Embryonic facial prominence (tissue), 1 donor: ENCODE results near the gene TXNRD1.

ENCODE experiments used
- DNase-seq: peaks from one replicate; pipeline ENCODE4 v3.0.0-alpha.2; 2016; ENCODE audit errors: extremely low spot score

The TXNRD1 gene

DNA sequence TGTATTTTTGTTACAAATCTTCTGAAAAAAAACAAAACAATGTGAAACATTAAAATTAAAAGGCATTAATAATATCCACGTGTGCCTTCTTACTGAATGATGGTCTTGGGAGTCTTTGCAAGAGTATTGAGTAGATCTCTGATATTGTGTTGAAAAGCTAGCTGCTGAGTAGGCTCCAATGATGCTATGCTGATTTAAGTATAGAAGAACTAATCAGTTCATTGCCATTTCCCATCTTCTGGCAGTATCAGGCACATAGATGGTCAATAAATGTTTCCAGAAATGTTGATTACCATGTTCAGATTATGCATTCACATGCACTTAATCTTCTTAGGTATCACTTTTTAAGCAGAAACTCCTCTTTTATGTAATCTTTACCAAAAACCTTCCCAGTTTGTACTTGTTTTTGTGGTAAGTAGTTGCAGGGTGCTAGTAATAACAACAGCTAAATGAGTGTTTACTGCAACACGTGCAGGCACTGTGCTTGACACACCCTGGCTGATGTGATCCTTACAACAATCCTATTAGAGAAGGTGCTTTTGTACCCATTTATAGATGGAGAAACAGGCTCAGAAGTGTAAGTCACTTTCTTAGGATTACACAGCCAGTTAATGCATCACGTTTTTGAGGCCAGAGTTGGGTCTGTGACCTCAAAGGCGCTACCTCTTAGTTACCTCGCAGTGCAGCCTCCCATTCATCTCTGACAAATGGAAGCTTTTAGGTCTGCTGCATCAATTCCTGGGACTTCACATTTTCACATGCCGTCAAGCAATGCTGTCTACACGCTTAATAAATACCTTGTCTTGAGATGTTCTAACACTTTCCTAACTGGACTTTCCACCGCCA, 134.9 kb downstream of the TXNRD1 start:
- DNase-seq, result no peak

DNA sequence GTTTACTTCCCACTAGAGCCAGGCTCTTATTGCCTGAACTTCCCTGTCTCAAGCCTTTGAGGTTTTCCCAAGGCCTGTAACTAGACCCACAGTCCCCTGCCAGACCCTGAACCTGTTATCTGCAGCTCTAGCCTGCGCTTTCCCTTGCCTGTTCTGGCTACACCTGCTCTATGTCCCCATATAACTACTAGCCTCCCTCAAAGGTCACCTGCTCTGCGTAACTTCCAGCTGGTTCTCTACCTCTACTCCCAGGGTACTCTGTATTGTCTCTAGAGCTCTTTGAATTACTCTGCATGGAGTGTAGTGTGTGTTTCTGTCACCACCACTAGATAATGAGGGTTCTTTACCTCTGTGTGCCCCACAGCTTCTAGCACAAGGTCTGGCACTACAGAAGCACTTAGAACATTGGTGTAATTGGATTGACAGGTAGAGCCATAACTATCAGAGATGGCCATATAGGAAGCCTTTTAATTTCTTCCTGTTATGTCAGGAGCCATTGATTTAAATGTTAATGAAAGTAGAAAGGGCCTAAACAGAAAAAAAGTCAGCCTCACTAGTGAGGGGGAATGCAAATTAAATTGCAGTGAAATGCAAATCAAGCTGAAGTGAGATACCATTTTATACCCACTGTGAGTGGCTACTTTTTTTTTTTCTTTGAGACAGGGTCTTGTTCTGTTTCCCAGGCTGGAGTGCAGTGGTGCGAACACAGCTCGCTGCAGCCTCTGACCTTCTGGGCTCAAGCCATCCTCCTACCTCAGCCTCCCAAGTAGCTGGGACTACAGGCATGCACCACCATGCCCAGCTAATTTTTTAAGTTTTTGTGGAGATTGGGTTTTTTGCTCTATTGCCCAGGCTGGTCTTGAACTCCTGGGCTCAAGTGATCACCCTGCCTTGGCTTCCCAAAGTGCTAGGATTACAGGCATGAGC, 135.7 kb downstream of the TXNRD1 start:
- DNase-seq, result no peak

DNA sequence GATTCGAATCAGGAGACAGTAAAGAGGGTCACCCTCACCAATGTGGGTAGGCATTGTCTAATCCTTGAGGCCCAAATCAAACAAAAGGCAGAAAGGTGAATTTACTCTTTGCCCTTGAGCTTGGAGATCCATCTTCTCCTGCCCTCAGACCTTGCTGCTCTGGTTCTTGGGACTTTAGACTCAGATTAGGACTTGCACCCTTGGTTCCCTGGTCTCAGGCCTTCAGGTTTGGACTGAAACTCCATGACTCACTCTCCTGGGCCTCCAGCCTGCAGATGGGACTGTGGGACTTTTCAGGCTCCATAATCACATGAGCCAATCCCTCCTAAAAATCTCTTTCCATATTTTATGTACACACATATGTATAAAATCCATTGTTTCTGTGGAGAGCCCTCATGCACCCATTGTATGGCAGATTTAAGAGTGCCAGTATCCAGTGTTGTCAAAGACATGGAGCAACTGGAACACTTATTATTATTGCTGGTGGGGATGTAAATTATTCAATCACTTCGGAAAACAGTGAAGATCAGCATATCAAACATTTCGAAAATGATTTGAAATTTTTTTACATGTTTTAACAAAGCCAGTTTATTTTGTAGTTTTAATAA, 136.6 kb downstream of the TXNRD1 start:
- no peak for DNase-seq

DNA sequence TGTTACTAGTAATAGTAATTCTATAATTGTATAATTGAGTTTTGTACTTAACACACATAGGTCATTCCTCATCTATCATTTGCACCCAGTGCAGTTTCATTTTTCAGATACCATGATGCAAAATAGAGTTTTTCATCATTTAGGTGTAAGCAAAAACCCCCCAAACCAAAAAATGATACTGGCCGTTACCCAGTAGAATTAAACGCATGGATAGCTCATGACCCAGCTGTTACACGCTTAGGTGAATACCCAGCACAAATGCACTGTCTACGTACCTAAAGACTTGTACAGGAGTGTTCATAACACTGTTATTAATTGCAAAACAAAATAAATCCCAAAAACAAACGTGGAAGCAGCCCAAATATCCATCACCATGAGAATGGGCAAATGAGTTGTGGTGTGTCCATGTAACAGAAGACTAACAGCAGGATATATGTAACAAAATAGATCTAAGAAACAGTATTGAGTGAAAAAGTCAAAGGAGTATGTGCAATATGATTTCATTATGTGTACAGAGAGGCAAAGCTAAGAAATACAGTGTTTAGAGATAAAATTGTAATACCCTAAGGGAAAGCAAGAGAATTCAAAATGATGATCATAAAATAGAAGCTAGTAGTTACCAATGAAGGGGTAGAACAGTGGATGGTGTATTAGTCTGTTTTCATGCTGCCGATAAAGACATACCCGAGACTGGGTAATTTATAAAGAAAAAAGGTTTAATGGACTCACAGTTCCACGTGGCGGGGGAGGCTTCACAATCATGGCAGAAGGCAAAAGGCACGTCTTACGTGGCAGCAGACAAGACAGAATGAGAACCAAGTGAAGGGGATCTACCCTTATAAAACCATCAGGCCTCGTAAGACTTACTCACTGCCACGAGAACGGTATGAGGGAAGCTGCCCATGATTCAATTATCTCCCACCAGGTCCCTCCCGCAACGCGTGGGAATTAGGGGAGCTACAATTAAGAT, 137.7 kb downstream of the TXNRD1 start:
- no peak for DNase-seq

DNA sequence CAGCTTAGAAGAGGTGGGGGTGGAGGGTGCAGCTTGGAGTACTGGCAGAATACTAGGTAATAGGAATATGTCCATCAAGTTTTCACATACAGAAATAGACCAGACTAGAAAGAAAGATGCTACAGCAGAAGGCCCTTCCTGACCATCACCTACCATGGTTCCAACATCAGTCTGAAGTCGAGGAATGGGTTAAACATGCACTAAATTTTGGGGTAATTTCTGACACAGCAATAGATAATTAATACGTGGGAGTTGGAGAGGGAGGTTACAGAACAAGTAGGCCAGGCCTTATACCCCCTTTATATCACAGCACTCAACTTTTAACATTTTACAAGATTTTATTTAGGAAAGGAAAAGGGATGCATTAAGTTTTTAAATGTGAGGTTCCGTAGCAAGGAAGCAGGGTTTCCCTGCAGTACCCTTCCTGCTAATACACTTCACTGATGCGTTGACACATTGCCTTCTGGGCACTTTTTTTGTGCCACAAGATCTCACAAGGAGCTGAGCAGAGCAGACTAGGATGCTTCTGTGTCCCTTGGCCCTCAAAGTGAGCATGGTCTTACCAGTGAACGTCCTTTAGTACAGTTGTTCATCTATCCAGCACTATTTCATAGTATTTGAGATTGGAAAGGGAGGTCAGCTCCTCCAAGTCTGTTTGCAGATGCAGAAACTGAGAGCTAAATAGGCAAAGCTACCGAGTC, 138.7 kb downstream of the TXNRD1 start:
- DNase-seq, result no peak

DNA sequence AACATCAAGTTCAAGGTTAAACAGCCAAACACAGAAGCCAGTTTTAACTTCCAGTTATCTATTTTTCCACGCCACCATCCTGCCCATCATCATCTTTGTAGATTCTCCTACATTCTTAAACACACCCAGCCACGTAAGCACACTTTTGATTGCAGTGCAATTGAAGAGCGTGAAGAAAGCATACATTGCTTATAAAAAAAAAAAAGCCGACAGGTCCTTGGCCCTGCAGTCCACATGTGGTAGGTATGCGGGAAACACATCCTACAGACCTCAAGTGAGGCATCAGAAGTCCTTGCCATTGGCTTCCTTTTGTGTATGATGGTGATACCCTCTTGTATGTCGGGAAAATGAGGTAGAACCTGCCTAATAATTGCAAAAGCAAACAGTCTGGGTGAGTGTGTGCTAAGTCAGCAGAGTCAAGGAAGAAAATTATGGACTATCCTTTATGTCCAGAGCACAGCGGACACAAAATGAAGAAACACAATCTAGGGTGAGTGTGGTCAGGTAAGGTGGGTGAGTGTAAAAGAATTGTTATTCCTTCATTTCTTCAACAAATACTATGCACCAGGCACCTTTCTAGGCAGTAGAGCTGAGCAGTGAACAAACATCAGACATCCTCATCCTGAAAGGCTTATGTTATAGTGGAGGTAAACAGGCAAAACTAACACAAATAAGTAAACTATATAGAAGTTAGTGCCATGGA, 139.4 kb downstream of the TXNRD1 start:
- DNase-seq, result no peak

DNA sequence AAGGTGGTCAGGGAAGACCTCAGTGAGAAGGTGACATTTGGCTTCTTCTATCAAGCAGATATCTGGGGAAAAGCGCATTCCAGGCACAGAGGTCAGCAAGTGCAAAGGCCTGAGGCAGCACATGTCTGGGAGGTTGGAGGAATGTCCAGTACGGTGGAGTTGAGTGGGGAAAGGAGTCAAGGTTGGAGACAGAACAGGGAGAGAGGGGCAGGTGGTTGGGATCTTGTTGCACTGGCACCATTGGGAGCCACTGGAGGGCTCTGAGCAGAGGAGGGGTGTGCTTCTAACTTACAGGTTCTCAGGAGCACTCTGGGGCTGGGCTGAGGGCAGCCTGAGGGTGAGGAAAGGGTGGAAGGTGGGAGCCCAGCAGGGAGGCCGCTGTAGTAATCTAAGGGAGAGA, 140.1 kb downstream of the TXNRD1 start:
- DNase-seq, result no peak

DNA sequence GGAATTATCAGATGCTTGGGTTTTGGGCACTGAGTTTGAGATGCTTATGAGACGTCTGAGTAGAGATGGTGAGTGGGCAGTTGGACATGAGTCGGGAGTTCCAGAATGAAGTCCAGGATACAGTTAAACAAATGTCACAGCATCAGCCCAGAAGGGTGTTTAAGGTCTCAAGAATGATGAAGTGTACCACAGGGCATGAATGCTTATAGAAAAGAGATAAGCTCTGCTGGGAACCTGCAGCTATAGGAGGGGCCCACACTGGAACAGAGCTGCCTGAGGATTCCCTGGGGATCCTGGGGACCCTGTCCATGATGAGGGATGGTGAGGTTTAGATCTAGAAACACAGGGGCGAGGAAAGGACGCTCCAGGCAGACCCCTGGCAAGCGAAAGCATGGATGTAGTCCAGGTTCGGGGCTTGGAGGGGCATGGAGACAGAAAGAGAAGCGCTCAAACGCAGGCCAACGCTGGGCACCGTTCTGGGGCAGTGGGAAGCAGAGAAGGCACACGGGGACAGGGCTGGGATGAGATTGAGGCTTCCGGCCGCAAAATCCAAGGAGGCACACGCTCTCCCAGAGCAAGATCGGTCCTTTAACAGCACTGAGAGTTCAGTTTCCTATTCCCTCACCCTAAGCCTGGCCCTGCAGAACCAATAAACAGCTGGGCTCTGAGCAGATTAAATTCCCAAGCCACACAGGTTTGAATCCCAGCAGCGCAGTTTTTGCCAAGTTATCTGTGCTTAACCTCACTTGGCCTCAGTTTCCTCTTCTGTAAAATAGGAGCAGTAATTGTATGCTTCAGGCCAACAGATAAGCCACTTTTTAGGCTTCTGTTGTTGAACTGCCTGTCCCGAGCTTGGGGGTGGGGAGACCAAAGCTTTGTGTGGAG, 140.9 kb downstream of the TXNRD1 start:
- no peak for DNase-seq

DNA sequence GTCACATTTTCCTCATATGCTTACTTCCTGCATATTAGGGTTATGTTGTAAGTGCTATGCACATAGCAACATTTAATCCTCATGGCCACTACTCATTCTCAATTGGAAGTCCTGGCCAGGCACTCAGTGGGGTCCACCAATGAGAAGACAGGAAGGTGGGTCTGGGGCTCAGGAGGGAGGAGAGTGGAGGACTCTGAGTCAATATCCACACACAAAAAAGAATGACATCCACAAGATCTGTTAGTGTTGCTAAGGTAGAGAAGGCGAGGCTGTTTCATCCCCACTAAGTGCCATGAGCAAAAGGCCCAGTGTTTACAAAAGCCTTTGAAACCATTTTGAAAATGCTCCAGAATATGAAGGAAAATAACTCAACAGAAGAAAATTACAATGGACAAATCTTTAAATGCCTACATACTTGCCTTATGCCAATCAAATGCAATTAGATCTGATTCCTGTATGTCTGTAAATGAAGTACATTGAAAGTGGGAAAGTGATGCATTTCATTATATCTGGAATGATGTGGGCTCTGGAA, 141.9 kb downstream of the TXNRD1 start:
- no peak for DNase-seq

DNA sequence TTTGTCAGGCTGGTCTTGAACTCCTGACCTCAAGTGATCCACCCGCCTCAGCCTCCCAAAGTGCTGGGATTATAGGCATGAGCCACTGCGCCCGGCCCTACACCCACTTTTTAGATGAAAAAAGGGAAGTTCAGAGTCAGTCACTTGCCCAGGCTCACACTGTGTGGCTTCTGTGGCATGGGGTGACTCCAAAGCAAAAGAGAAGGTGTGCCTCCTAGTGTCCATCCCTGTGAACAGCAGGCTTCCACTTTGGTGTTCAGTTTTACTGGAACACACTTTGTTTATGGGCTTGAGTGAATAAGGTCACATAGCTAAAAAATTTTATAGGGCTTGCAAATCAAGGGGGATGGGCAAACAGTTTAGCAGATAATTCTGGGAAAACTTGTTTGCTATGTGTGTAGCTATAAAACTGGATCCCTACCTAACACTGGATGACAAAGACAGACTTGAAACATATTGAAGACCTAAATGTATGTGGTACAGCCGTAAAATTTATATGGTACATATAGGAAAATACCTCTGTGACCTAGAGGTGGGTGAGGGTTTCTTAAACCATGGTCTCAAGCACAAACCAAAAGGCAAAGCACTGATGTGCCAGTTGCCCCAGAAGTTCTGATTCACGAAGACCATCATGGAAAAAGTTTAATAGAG, 142.9 kb downstream of the TXNRD1 start:
- DNase-seq, result no peak

DNA sequence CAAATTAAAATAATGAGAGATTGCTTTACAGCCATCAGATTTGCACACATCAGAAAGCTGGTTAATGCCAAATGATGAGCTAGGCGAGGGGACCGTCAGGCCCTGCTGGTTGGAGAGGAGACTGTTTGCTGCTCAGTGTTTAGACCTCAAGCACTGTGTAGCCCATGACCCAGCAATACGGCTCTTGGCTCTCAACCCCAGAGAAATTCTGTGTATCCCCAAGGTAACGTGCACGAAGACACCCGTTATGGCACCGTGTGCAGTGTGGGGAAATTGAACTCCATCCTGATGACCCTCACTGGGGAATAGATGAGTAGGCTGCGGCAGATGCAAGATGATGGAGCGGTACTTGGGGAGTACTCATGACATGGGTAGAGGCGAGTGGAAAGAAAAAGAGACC, 143.6 kb downstream of the TXNRD1 start:
- DNase-seq, result no peak

DNA sequence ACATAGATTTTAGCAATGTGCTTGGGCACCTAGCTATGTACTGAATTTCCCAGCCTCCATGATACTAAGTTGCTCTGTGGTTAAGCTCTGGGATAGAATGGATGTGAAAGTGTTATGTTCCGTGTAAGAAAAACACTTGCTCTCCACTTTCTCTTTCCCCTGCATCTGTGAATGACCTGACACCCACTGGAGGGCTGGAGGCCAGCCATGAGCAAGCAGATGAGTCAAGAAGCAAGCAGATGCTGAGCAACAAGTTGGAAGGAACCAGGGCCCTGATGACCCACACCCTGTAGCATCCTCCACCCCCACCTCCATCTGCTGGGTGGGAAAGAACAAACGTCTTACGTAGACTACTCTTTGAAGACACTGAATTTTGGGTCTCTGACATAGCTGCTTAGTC, 144.6 kb downstream of the TXNRD1 start:
- no peak for DNase-seq

DNA sequence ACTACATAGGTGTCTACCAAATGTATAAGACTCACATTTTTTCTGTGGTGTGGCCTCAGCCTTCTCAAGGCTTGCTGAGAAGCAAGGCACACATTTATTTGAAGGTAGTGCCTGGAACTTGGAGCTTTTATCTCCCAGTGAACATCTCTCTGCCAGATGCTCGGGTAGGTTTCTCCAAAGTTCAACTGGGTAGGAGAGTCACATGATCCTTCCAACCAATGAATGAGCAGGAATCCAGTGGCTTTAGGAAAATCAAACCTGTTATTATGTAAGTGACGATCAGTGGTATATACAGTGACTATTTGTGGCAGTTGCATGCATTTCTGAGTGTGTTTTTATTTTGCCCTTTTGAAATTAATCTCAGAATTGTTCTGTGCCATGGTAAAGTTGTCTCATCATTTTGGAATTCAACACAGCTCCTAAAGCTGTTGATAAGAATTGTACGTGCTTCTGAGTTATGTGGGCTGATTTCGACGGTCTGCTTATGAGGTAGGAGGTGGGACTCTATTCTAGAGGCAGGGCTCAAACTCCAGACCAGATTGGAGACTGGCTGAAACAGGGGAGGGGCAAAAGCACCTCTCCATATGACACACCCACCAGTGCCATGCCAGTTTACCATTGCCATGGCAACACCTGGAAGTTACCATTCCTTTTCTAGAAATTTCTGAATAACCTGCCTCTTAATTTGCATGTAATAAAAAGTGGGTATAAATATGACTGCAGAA, 145.6 kb downstream of the TXNRD1 start:
- DNase-seq, result no peak

DNA sequence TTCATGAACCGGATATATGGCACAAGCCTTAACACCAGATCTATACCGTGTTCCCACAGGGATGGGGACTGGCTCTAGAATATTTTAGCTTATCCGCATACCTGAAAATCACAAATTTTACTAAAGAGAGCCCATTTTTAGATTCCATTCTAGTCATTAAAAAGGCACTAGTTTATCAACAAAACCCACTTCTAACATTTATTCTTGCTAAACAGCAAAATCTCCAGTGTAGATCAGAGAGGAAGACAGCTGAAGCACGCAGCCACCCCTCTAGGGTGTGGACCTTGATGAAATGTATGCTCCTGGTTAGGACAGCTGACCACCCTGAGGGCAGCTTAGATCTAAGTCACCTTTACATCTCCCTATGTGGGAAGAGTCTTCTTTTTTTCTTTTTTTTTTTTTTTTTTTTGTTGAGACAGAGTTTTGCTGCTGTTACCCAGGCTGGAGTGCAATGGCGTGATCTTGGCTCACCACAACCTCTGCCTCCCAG, 150.4 kb downstream of the TXNRD1 start:
- DNase-seq, result no peak

DNA sequence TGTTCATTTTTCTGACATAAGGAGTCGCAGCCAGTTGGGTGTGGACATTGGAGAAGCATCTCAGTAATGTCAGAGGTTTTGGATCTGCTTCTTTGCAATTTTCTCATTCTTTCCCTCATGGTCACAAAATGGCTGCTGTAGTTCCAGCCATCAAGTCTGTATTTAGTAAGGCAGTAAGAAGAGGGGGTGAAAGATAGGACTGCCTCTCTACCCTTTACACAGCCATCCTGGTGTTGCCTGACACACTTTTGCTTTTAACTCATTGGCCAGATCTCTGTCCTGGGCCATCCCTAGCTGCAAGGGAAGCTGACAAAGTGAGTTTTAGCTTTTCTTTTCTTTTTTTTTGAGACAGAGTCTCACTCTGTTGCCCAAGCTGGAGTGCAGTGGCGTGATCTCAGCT, 154.1 kb downstream of the TXNRD1 start:
- DNase-seq, result no peak

DNA sequence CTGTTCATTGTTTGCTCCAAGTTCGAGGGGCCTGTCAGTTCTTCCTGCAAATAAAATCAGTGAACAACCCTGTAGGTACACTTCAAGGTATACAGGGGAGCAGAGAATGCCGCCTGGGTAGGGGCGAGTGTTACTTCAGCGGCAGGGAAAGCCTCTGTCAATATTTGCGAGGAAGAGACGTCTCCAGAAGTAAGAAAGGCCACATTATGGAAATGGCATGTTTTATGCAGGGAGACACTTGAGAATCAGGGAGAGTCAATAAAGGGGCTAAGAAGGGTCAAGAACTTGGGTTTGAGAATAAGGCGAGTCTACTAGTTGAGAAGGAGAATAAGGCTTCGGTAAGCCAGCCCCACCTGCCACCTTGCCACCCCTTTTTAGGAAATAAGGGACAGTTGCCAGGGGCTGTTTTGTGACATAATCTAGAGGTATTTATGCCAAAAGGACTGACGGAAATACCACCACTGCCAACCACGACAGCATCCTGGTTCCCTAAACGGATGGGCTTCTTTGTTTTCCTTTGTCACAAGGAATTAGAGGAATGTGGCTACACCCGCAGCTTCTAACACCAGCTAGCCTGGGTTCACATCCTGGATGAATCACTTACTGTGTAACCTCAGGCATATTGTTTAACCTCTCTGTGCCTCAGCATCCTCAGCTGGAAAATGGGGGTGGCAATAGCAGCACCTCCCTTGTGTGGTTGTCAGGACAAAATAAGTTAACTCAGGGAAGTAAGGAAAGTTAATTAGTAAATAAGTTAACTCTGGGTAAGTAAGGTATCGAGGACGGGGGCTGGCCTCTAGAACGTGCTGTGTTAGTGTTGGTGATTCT, 155.7 kb downstream of the TXNRD1 start:
- DNase-seq, result no peak
